Measurements from ENCODE around the gene HGF.

The HGF gene

GRCh38 chr7:81704595-81704994 is 65.3 kb downstream of the HGF start:
- H3K4me3 ChIP-seq (replicated peaks; ENCODE audit: insufficient read depth, low read length) = no peak overlapping the region
- TF ChIP-seq REST (IDR thresholded peaks at IDR 0.05; ENCODE audit: insufficient replicate concordance, low read depth) (no peak), SPI1 (IDR thresholded peaks at IDR 0.05; ENCODE audit: borderline replicate concordance, low read depth) (no peak), POLR2AphosphoS5 (IDR thresholded peaks at IDR 0.05; ENCODE audit: low read depth) (no peak), GABPA (IDR thresholded peaks at IDR 0.05; ENCODE audit: low read depth) (no peak)
- TF ChIP-seq, protein P1, sequence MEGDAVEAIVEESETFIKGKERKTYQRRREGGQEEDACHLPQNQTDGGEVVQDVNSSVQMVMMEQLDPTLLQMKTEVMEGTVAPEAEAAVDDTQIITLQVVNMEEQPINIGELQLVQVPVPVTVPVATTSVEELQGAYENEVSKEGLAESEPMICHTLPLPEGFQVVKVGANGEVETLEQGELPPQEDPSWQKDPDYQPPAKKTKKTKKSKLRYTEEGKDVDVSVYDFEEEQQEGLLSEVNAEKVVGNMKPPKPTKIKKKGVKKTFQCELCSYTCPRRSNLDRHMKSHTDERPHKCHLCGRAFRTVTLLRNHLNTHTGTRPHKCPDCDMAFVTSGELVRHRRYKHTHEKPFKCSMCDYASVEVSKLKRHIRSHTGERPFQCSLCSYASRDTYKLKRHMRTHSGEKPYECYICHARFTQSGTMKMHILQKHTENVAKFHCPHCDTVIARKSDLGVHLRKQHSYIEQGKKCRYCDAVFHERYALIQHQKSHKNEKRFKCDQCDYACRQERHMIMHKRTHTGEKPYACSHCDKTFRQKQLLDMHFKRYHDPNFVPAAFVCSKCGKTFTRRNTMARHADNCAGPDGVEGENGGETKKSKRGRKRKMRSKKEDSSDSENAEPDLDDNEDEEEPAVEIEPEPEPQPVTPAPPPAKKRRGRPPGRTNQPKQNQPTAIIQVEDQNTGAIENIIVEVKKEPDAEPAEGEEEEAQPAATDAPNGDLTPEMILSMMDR (IDR thresholded peaks at IDR 0.05; ENCODE audit: insufficient read depth, low read length) = no peak
- no peak for DNase-seq (ENCODE audit: low read depth in 1 of 2, low spot score in 1 of 2)
- no peak overlapping the region for H3K27ac ChIP-seq (replicated peaks)
- no peaks in the 10 kb centered on the region for H3K27me3 ChIP-seq (ENCODE audit: insufficient read depth, poor library complexity, severe bottlenecking)

- H3K4me3 ChIP-seq (replicated peaks; ENCODE audit: insufficient read depth, low read length) = no peak overlapping the region
- H3K27me3 ChIP-seq (ENCODE audit: insufficient read depth, poor library complexity, severe bottlenecking) = no peaks in the 10 kb centered on the region
- TF ChIP-seq REST (IDR thresholded peaks at IDR 0.05; ENCODE audit: insufficient replicate concordance, low read depth) = no peak
- no peak for TF ChIP-seq POLR2AphosphoS5 (IDR thresholded peaks at IDR 0.05; ENCODE audit: low read depth)
- TF ChIP-seq GABPA (IDR thresholded peaks at IDR 0.05; ENCODE audit: low read depth) = no peak
- TF ChIP-seq SPI1 (IDR thresholded peaks at IDR 0.05; ENCODE audit: borderline replicate concordance, low read depth) = no peak
- TF ChIP-seq, protein P1 (IDR thresholded peaks at IDR 0.05; ENCODE audit: insufficient read depth, low read length) = no peak
- no peak for DNase-seq (ENCODE audit: low read depth in 1 of 2, low spot score in 1 of 2)
- no peak overlapping the region for H3K27ac ChIP-seq (replicated peaks)
These were observed 70.9 kb downstream of the HGF start for GRCh38 chr7:81698965-81699364.

DNA sequence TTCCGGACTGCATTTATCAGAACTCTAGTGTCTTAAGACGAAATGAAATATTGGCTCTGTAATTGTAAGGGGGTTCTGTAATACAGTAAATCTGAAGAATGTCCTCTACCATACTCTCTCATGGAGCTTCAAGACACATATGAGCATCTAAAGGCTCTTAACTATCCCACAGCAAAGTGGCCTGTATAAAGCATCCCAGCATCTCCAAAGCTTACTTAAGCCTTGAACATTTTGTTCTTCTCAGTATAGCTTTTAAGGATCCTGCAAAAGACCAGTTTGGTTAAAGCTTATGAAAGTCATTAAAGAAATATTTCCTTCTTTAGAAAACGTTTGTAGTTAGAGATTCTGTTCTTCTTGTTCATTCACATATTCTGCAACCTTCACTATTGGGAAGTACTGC is 75.1 kb downstream of the HGF start:
- TF ChIP-seq GABPA (IDR thresholded peaks at IDR 0.05; ENCODE audit: low read depth) (no peak), REST (IDR thresholded peaks at IDR 0.05; ENCODE audit: insufficient replicate concordance, low read depth) (no peak), POLR2AphosphoS5 (IDR thresholded peaks at IDR 0.05; ENCODE audit: low read depth) (no peak), SPI1 (IDR thresholded peaks at IDR 0.05; ENCODE audit: borderline replicate concordance, low read depth) (no peak)
- TF ChIP-seq, protein P1 (IDR thresholded peaks at IDR 0.05; ENCODE audit: insufficient read depth, low read length) = no peak
- DNase-seq (ENCODE audit: low read depth in 1 of 2, low spot score in 1 of 2) = no peak
- H3K4me3 ChIP-seq (replicated peaks; ENCODE audit: insufficient read depth, low read length) = no peak overlapping the region
- H3K27me3 ChIP-seq (ENCODE audit: insufficient read depth, poor library complexity, severe bottlenecking) = no peaks in the 10 kb centered on the region
- H3K27ac ChIP-seq (replicated peaks) = no peak overlapping the region

Data from HL-60 (cell line).